CD1c-positive myeloid dendritic cell (primary cell): ENCODE data around the gene CSGALNACT2.
A peak's percentile ranks its signal among the peaks of the same experiment; 100 is the strongest.

Source experiments
- DNase-seq: peaks from one replicate; pipeline ENCODE4 v3.0.0-alpha.2; 2016; ENCODE audit errors: extremely low spot score

CSGALNACT2 gene

GRCh38 chr10:43112608-43112961, 25.7 kb upstream of the CSGALNACT2 start:
- DNase-seq: no peak

- no peak for DNase-seq
These were observed 24.8 kb upstream of the CSGALNACT2 start for GRCh38 chr10:43113201-43114087.

- no peak for DNase-seq
These were observed 24.0 kb upstream of the CSGALNACT2 start for GRCh38 chr10:43114088-43114742.

GRCh38 chr10:43114743-43115611, 23.3 kb upstream of the CSGALNACT2 start:
- DNase-seq: no peak

- no peak for DNase-seq
These were observed 22.2 kb upstream of the CSGALNACT2 start for GRCh38 chr10:43115881-43116595.

GRCh38 chr10:43116596-43116995, 21.6 kb upstream of the CSGALNACT2 start:
- DNase-seq: no peak

- no peak for DNase-seq
These were observed 21.0 kb upstream of the CSGALNACT2 start for GRCh38 chr10:43117031-43117776.

GRCh38 chr10:43117777-43118583, 20.3 kb upstream of the CSGALNACT2 start:
- no peak for DNase-seq

- no peak for DNase-seq
These were observed 19.4 kb upstream of the CSGALNACT2 start for GRCh38 chr10:43118631-43119415.

GRCh38 chr10:43119416-43120115, 18.7 kb upstream of the CSGALNACT2 start:
- DNase-seq: no peak

GRCh38 chr10:43120116-43120928, 17.9 kb upstream of the CSGALNACT2 start:
- DNase-seq: no peak

- DNase-seq: peak; percentile 85
These were observed 17.3 kb upstream of the CSGALNACT2 start for GRCh38 chr10:43120929-43121314.

- peak; percentile 59 for DNase-seq
These were observed 16.8 kb upstream of the CSGALNACT2 start for GRCh38 chr10:43121444-43121843.

- DNase-seq: no peak
These were observed 16.1 kb upstream of the CSGALNACT2 start for GRCh38 chr10:43122096-43122495.

GRCh38 chr10:43122826-43123225, 15.4 kb upstream of the CSGALNACT2 start:
- no peak for DNase-seq

- DNase-seq: no peak
These were observed 14.7 kb upstream of the CSGALNACT2 start for GRCh38 chr10:43123361-43124093.

GRCh38 chr10:43124094-43124521, 14.1 kb upstream of the CSGALNACT2 start:
- no peak for DNase-seq
